ENCODE data around the gene KLHL22.

DNA sequence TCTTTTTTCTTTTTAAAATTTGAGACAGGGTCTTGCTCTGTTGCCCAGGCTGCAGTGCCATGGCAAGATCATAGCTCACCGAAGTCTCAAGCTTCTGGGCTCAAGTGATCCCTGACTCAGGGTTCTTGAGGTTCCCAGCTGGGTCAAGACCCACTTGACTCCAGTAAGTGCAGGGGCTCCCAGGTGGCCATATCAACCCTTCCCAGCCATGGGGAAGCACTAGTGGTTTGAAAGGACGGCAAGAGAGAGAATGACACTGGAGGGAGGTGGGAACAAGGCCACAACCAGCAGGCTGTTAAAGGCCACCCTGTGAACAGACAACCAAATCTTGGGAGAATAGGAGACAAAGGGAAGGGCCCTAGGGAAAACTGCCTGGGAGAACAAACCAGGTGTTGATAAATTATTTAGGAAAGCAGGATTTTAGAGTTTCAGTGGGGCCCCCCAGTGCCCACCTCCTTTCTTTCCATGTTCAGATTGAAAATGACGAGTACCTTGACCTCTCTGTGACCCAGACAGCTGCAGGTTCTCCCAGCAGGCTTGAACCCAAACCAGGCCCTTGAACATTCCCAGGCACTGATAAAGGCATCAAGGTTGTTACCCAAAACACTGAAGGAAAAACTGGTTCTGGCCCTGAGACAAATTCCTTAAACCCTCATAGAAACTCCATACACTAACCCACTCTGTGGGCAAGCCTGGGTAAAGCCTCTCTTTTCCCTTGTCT is 28.8 kb downstream of the KLHL22 start:
- TF ChIP-seq POLR2A (IDR thresholded peaks at IDR 0.05) = no peak
- TF ChIP-seq, protein P1, sequence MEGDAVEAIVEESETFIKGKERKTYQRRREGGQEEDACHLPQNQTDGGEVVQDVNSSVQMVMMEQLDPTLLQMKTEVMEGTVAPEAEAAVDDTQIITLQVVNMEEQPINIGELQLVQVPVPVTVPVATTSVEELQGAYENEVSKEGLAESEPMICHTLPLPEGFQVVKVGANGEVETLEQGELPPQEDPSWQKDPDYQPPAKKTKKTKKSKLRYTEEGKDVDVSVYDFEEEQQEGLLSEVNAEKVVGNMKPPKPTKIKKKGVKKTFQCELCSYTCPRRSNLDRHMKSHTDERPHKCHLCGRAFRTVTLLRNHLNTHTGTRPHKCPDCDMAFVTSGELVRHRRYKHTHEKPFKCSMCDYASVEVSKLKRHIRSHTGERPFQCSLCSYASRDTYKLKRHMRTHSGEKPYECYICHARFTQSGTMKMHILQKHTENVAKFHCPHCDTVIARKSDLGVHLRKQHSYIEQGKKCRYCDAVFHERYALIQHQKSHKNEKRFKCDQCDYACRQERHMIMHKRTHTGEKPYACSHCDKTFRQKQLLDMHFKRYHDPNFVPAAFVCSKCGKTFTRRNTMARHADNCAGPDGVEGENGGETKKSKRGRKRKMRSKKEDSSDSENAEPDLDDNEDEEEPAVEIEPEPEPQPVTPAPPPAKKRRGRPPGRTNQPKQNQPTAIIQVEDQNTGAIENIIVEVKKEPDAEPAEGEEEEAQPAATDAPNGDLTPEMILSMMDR (IDR thresholded peaks at IDR 0.05) = no peak

Data from uterus (tissue), 2 donors.